NCI-H2081 treated with DMSO at 0.1 percent for 48 hours (cell line): Measurements from ENCODE around the gene MEAF6.

Experiments used
- DNase-seq: peaks from one replicate; lab custom pipeline; 2025; lab: John Stamatoyannopoulos, UW

MEAF6 gene

GRCh38 chr1:37485902-37486679 is 28.5 kb downstream of the MEAF6 start:
- DNase-seq: no peak

GRCh38 chr1:37484325-37485051 is 30.1 kb downstream of the MEAF6 start:
- DNase-seq: no peak

GRCh38 chr1:37483785-37484184 is 30.8 kb downstream of the MEAF6 start:
- no peak for DNase-seq

DNA sequence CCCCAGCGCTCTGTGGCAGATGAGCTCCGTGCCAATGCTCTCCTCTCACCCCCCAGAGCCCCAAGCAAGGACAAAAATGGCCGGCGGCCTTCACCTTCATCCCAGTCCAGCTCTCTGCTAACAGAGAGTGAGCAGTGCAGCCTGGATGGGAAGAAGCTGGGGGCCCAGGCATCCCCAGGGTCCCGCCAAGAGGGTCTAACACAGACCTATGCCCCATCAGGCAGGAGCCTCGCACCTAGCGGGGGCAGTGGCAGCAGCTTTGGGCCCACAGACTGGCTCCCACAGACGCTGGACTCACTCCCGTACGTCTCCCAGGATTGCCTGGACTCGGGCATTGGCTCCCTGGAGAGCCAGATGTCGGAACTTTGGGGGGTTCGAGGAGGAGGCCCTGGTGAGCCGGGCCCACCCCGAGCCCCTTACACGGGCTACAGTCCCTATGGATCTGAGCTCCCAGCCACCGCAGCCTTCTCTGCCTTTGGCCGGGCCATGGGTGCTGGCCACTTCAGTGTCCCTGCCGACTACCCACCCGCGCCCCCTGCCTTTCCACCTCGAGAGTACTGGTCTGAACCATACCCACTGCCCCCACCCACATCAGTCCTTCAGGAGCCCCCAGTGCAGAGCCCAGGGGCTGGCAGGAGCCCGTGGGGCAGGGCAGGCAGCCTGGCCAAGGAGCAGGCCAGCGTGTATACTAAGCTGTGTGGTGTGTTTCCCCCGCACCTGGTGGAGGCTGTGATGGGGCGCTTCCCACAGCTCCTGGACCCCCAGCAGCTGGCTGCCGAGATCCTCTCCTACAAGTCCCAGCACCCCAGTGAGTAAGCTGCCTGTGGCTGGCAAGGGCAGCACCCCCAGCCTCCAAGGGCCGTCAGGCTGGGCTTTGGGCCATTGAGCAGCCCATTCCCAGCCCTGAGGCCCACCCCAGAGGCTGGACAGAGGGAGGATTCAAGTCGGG is 31.5 kb downstream of the MEAF6 start:
- no peak for DNase-seq

GRCh38 chr1:37482004-37482785 is 32.4 kb downstream of the MEAF6 start:
- no peak for DNase-seq

DNA sequence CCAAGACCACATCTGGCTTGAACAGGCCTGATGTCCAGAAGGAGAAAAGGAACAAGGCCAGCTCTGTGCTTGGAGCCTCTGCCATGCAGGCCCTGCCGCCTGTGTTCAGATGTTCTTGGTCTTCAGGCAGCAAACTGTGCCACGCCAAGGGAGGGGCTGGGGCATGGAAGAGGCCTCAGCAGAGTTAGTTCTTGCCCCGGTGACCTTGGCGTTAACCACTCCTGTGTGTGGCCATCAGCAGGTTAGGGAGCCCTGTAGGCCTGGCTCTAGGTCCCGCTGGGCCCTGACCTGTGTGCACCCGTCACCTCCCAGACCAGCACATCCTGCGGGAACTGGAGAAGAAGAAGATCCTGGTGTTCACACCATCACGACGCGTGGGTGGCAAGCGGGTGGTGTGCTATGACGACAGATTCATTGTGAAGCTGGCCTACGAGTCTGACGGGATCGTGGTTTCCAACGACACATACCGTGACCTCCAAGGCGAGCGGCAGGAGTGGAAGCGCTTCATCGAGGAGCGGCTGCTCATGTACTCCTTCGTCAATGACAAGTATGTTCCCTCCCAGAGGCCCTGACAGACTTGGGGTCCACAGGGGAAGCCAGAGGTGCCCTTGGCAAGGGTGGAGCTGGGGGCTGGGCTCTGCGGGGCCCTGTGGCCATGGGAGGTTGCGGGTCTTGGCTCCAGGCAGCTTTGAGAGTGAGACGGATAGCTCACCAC is 33.1 kb downstream of the MEAF6 start:
- DNase-seq: no peak

- DNase-seq: no peak
Measured at GRCh38 chr1:37480581-37481288, 33.8 kb downstream of the MEAF6 start.

DNA sequence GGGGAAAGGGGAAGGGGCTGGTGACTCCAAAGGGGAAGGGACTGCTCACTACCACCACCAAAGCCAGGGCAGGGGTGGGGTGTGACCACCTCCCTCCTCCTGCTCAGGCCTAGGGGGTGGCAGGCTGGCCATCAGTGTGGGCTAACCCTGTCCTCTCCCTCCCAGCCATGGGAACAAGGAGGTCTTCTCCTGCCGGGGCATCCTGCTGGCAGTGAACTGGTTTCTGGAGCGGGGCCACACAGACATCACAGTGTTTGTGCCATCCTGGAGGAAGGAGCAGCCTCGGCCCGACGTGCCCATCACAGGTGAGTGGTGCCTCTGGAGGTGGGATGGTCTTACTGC is 34.5 kb downstream of the MEAF6 start:
- no peak for DNase-seq

GRCh38 chr1:37479255-37480124 is 35.1 kb downstream of the MEAF6 start:
- DNase-seq: no peak

- DNase-seq: no peak
Measured at GRCh38 chr1:37478890-37479254, 35.7 kb downstream of the MEAF6 start.

GRCh38 chr1:37478451-37478881 is 36.1 kb downstream of the MEAF6 start:
- DNase-seq: no peak

- DNase-seq: no peak
Measured at GRCh38 chr1:37477946-37478345, 36.6 kb downstream of the MEAF6 start.

GRCh38 chr1:37477198-37477931 is 37.2 kb downstream of the MEAF6 start:
- no peak for DNase-seq

GRCh38 chr1:37476460-37477197 is 37.9 kb downstream of the MEAF6 start:
- no peak for DNase-seq

DNA sequence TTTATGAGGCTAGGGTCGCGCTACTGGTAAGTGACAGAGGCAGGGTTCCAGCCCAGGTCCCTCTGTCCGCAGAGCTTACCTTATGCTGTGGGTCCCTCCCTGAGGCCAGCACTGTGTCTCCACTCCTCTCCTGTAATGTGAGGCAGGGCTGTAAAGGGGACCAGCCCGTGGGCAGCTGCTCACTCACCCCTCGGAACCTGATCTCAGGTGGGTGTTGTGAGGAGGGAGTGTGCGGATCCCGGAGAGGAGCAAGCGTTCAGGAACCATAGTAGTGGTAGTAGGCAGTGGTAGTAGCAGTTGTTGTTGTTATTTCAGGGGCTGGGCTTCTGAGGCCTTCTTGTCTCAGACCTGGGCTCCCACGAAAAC is 38.5 kb downstream of the MEAF6 start:
- DNase-seq: no peak

- DNase-seq: no peak
Measured at GRCh38 chr1:37475380-37476086, 39.0 kb downstream of the MEAF6 start.

DNA sequence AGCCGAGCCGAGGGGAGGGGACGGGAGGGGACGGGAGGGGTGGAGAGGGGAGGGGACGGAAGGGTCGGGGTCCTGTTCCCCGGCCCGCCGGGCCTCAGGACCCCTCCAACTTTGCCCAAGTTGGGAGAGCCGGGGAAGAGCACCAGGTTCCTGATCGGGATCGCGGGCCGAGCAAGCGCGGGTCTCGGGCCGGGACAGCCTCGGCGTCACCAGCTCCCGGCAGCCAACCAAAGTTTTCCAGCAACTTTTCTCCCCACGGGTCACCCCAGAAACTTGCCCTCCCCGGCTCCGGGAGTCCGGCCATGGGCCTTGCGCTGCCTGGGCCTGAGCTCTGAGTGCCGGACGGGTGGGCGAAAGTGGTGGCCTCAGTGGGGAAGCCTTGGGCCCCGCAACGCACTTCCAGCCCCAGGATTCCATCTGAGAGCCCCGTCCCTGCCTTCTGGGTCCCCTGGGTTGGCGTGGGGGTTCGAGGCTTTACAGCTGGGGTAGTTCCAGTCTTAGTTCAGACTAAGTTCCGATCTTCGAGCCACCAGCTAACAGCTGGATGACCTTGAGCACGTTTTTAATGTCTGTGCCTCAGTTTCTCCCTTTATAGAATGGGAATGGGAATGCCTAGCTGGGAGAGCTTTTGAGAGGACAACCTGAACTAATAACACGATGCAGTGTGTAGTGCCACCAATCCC is 39.7 kb downstream of the MEAF6 start:
- DNase-seq: no peak
